NCI-H526 (cell line): Measurements from ENCODE around the gene INPP5D.

Source experiments
- DNase-seq, 2 experiments: peaks; one replicate each; lab custom pipeline; 2025; lab: John Stamatoyannopoulos, UW

INPP5D gene

DNA sequence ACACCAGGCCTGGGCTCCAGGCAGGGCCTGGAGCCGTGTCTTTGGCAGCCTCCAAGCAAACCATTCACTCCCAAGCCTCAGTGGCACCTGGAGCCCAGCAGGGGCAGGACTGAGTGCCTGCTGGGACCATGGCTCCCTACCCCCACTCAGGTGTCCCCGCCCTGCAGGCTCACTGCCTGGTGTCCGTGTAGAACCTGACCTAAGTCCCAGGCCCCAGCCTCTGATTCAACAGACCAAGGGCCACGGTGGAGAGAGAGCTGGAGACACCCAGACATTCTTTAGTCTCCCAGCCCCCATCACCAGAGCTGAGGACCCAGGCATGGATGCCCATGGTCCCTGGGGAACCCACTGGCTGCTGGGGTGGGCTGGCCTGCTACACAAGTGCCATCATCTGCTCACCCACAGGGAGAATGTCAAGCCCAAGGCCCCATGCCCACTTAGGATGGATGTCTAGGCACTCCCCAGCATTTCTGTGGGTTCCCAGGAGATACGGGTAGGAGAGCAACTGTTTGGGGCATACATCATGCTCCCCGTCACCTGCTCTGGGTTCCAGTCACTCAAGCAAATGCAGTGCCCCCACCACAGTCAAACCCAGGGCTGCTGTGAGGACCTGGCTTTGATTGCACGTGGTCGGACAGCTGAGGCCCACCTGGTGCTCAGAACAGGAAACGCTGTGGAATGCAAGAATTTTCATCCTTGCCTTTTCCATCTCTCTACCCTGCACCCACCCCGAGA lies 148.4 kb downstream of the INPP5D start:
- DNase-seq, result no peak

DNA sequence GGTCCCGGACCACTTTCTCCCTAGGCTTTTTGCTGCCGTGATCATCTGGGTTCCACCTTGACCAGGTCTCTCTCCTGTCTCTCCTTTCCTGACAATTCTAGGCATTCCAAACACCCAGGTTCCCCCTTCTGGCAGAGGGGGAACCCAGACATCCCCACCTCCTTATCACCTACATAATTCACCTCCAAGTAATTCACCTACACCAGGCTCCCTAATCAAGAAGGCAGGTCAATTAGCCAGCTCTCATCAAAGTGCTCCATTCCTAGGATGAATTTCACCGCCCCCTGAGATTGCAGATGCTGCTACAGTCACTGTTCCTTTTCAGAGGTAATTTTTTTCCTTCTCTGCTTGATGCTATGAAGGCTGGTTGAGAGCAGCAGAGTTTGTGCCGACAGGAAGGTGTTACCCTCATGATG lies 149.0 kb downstream of the INPP5D start:
- no peak for DNase-seq

DNA sequence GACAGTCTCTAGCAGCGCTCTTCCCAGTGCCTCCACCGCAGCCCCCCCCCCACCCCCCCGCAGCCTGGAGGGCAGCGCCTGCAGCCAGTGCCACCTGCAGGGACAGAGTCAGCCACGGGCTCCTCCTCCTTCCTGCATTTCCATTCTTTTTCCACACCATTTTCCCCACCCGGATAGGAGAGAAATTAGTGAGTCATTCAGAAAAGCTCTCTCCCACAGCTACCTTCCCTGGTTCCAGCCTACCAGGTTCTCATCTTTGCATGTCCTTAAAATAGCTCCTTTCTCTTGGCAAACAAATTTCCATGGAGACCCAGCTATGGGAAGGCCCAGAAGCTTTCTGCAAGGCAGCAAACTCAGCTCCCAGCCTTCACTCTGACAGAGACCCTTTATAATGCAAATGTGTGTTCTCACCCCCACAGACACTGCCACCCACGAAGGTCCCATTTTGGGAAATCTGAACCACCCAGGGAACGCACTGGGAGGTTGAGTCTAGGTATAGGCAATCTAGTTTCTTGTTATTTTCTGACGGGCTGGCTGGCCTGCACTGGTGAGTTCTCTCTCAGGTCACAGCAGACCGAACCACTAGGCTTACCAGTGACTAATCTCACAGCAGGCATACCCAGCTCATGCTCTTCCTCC lies 149.5 kb downstream of the INPP5D start:
- peak; percentile 16 to 40 for DNase-seq

DNA sequence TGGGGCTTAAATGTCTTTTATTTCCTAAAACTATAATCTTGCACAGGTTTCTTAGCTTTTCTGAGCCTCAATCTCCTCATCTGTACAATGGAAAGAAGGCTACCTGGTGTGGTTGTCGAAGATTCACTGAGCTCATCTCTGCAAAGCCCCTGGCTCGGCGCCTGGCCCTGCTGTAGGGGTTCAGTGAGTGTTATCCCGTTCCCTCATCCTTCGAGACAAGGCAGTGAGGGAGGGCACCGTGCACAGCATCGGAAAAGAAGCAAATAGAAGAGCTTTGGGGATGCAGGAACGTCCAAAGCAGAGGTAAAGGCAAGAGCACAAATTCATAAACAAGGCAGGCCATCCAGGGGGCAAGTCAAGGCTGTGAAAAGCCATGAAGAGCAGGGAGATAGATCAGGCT lies 150.1 kb downstream of the INPP5D start:
- DNase-seq, result no peak

DNA sequence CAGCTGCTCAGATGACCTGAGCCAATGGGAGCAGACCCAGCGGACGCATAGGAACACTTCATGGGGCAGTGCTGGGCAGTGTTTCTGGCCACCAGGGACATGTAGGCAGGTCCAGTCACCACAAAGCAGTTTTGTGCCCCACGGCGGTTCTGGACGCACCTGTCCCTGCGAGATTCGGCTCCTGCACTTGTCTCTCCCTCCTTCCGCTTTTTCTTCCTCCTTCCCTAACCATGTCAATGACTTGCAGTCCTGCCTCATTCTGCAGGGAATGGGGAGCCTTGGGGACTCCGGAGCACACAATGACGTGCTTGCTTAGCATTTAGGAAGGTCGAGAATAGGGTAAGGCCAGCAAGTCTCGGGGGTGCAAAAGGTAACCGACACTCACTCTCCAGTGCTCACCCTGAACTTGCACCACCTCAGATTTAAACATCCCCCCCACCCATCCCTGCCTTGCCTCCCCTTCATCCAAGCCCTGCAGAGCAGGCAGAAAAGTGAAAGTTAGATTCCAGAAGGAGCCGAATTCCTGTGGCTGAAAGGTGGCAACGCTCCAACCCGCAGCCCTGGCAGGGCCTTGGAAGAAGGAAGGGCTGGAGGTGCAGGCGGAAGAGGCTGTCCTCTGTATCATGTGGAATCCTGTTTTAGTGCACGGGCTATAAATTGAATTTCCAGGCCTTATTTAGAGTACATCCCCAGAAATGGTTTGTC lies 150.9 kb downstream of the INPP5D start:
- no peak for DNase-seq

DNA sequence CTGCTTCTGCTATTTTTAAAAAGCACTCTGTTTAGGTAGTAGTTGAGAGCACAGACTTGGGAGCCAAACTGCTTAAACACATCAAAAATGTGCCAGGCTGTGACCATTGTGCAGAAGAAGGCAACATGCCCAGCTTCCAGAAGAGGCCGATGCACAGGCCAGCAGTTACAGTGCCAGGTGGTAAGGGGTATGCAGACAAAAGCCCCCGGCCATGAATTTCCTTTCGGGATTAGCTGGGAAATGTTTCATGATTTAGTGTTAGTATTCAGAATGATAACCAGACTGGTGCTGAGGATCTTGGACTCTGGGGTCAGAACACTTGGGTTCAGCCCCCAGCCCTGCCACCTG lies 151.4 kb downstream of the INPP5D start:
- DNase-seq, result no peak

DNA sequence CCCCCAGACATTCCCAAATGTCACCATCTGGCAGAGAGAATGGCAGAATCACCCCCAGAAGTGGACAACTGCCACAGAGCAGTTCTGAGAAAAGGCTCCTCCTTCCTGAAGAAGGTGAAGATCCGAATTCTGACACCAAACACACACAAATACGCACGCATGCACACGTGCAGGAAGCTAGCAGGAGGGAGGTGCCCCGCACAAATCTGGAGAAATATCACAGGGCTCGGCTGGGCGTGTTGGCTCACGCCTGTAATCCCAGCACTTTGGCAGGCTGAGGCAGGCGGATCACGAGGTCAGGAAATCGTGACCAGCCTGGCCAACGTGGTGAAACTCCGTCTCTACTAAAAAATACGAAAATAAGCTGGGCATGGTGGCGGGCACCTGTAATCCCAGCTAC lies 152.9 kb downstream of the INPP5D start:
- no peak for DNase-seq

DNA sequence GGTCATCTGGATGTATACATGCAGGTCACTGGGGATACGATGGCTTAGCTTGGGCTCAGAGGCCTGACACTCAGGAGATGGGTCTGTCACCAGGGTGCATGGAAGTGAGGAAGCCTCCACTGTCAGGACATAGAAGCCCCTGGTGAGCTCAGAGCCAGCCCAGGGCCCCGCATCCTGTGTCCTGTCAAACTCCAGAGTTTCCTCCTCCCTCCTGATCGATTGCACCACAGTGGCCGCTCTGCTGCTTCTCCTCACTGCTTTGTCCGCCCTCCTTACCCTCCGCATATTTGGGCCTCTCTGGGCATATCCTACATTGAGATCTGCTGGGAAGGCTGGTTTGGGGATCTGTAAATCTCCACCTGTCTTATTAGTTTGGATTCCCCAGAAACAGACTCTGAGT lies 153.8 kb downstream of the INPP5D start:
- DNase-seq, result no peak

DNA sequence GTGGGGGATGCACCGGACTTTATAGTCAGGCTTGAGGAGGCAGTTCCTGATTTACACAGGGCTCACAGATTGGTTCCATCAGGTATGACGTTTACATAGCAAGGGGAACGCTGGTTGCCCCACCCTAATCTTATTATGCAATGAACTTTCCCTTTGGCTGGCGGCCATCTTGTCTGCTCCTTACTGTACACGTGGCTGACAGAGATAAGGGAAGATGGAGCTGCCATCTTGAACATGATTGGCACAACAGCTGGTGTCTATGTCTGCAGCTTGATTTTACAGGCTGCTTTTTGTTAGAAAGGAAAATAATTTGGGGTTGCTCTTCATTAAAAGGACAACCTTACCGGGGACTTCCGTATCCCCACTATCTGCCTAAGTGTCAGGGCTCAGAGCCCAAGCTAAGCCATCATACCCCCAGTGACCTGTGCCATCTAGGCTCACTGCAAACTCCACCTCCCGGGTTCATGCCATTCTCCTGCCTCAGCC lies 157.8 kb downstream of the INPP5D start:
- DNase-seq, result no peak

DNA sequence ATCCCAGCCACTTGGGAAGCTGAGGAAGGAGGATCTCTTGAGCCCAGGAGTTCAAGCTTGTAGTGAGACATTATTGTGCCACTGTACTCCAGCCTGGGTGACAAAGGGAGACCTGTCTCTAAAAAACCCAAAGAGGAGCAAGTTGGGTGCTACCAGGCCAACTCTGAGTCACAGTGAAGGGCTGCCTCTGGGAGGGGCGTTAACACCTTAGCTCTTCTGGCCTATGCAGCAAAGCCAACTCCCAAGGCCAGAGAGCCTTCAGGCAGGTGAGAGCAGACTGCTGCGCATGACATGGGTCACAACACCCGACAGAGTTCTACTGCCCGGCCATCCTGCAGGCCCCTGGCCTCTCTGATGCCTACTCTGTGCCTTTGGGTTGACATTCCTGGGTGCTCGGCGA lies 158.7 kb downstream of the INPP5D start:
- DNase-seq, result no peak

DNA sequence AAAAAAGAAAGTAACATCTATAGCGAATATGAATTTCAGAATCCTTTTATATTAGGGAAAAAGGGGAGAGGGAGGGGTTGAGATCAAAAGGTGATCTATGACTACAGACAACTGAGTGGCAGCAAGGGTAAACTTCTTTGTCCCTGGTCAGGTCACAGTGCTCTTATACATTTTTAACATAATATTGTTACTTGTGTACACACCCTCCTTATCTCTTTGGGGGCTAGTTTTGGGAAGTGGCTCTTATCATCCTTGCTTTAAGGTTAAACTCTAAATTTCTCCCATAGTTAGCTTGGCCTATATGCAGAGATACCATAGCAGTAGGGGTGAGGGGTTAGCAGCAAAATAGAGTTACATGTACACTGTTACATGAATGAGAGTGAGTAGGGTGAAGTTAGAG lies 159.7 kb downstream of the INPP5D start:
- no peak for DNase-seq

DNA sequence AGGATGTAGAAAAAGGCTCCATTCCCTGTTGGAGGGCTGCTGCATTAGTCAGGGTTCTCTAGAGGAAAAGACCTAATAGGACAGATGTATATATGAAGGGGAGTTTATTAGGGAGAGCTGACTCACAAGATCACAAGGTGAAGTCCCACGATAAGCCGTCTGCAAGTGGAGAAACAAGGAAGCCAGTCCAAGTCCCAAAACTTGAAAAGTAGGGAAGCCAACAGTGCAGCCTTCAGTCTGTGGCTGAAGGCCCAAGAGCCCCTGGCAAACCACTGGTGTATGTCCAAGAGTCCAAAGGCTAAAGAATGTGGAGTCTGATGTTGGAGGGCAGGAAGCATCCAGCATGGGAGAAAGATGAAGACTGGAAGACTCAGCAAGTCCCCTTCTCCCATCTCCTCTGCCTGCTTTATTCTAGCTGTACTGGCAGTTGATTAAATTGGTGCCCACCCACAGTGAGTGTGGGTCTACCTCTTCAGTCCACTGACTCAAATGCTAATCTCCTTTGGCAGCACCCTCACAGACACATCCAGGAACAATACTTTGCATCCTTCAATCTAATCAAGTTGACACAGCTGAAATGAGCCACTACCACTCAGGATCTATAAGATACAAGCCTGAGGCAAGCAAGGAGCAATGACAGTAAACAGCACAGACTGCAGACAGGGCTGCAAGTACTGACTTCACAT lies 161.4 kb downstream of the INPP5D start:
- no peak for DNase-seq

DNA sequence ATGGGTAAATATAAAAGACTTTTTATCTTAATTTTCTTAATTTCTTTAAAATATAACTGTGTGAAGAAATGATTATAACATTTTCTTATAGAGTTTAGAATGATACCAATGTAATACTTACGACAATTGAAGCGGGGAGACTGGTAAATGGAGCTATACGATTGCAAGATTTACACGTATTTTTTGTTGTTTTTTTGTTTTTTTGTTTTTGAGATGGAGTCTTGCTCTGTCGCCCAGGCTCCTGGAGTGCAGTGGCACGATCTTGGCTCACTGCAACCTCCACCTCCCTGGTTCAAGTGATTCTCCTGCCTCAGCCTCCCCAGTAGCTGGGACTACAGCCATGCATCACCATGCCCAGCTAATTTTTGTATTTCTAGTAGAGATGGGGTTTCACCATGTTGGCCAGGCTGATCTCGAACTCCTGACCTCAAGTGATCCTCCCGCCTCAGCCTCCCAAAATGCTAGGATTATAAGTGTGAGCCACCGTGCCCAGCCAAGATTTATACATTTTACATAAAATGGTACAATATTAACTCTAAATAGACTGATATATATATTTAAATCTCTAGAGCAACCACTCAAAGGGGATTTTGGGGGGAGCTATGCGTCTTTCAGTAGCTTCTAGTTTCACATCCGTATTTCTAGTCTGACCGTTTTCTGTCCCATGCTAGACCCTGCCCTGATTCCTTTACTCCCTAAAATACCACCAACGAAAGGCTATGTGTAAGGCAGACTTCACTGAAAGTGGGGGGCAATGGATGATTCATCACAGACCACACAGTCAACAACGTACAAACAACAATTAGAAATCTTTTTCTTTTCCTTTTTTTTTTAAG lies 163.1 kb downstream of the INPP5D start:
- DNase-seq, result no peak

DNA sequence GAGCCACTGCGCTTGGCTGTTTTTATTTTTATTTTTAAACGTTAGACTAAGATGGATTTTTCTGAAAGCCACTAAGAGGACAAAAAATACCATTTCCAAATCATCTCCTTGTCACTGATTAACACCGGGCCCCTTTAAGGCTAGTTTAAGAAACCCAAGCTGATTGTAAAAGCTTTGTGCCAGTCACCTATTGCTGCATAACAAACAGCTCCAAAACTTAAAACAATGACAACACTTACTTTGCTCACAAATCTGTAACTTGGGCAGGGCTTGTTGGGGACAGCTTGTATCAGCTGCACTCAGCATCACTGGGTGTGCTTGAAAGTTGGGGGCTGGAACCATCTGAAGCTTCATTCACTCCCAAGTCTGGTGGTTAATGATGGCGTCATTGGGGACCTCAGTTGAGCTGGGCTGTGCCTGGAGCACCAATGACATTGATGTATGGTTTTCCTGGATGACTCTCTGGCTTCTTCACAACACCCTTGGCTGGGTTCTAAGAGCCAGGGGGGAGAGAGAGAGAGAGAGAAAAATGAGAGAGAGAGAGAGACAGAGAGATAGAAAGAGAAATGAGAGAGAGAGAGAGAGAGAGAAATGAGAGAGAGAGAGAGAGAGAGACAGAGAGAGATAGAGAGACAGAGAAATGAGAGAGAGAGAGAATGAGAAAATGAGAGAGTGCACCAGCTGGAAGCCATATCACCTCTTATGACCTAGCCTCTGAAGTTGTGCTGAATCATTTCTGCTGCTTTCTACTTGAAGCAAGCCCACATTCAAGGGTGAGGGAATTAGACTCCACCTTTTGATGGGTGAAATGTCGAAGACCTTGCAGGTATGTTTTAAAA lies 165.3 kb downstream of the INPP5D start:
- no peak for DNase-seq

DNA sequence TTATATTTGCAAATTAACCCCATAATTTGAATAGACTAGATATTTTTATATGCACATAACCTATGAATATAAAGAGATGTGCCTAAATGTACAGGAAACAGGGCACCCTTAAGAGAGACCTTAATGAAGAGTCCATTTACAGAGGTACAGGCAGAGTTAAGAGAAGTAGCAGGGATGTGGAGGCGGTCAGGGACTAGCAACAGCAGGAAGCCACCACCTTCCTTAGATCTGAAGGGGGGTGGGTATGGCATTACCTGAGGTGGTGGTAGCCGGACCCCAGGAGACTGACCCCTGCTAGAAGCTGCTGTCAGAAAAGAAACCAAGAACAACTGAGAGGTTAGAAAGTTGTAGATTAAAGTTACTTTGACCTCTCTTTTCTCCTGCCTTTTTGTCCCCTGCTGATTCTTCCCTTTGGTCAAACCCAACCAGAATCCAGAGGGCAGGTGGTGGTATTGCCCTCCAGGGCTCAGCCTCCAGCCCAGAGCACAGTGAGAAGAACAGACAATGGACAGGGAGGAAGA lies 166.4 kb downstream of the INPP5D start:
- DNase-seq, result no peak

DNA sequence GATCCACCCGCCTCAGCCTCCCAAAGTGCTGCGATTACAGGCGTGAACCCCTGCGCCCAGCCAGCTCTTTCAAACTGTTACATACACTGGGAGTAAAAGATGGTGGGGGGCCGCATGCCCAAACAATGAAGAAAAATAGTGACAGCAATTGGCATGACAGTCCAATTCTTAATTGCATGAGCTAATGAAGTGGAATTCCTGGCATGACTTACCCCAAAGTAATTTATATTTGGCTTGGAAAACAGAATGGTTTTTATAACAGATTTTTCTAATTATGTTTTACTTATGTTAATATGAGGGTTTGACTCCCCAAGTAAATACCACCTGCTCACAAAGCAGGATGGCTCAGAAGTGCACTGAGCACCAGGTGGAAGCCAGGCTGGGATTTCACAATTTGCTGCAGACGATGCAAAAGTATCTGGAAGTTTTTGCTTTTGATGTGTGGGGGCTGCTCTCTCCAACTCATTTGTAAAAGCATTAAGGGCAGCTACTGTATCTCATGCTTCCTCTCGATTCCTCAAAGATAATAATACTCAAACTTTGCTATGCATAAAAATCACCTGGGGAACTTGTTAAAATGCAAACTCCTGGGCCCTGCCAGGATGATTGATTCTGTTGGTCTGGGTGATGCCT lies 167.3 kb downstream of the INPP5D start:
- DNase-seq, result no peak

DNA sequence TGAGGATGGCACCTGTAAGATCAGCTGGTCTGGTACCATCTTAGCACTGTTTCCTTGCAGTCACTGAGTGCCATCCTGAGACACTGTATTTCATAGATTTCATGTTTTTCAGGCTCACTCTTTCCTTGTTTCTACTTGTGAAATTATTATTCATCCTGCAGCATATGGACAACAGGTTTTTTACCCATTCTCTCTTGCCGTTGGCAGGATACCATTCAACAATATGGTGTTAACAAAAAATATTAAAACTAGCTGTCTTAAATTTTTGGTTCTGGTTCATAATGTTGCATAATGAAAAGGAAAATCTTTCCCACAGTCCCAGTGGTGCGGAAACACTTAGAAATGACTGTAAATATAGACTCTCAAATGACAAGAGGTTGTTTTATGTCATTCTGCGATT lies 168.2 kb downstream of the INPP5D start:
- no peak for DNase-seq

DNA sequence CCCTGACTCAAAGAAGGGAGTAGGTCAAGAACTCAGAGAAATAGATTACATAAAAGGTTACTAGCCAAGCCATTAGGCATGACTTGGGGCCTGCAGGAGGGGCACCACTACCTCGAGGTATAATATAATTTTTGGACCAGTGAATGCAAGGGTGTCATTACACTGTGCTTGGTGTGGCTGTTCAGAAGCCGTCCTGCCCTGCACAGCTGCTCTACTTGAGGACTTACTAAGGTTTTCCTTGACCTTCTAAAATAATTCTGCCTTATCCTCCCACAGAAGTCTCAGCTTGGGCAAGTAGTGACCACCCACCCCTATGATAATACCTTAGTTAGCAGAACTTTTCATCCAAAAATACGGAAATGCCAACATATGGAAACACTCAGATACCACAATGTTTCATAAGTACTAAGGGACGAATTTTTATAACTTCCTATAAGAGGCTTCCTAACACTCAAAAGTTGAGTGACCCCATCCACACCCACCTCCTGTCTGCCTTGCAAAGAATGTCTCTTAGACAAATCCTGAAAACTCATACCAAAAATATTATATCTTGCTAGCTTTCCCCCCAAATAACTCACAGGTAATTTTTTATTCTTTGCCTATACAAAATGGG lies 173.6 kb downstream of the INPP5D start:
- no peak for DNase-seq

DNA sequence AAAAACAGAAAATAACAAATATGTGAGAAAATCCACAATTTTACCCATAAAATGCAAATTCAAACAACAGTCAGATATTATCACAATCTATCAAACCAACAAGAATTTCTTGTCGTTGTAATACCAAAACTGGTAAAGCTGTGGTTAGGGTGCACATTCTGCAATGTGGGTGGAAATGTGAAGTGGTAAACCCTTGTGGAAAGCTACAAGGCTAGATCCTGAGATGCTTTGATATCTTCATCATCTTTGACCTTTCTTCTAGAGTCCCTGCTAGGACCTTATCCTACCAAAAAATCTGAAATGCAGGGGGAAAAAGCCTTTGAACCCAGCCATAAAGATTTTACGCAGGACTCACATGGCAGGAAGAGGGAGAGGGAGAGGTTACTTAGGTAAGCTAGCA lies 174.1 kb downstream of the INPP5D start:
- no peak for DNase-seq

DNA sequence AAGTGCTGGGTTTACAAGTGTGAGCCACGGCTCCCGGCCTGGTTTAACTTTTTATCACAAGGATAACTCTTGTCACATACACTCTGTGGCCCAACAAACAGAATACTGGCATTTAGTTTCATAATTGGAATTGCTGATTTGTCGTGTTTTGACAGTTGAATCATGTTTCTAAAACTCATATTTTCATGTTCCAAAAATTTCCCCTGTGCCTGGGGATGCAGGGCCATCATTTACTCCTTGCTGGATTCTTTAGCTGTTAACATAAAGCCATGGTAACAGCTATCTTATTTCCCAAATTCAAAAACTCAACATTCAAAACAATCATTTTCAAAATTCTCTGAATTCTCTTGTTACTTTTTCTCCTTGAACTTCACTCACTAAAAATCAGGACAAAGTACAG lies 174.9 kb downstream of the INPP5D start:
- DNase-seq, result no peak
